ENCODE data around the gene ST7. TPM values are rescaled to one million over a fixed set of nuclear protein-coding genes. Genes with fewer than 3 reads are reported as not detected.

The ST7 gene
- polyA plus RNA-seq, 1 donor (not counting 4 experiments of a cell fraction or from before 2014, with no cell fraction given): 16.9 TPM

- dilution Hi-C loops (cut with MboI; ENCODE audit: extremely low pct_ligation_motif_present, low sequenced_read_pairs): no loop called here
These were observed 57.3 kb downstream of the ST7 start for GRCh38 chr7:117010375-117011133.

GRCh38 chr7:117011419-117012260 lies 58.3 kb downstream of the ST7 start:
- H3K27me3 ChIP-seq (ENCODE audit: control insufficient read depth, extremely low read depth, insufficient read depth, low read length): no peaks in the 10 kb centered on the region
- FAIRE-seq (no peak), DNase-seq (ENCODE audit: low read depth, low spot score) (no peak)
- H3K9me1 ChIP-seq (ENCODE audit: control insufficient read depth, extremely low read depth, insufficient read depth, low read length): no peaks in the 10 kb centered on the region
- no peaks in the 10 kb centered on the region for H3K36me3 ChIP-seq (ENCODE audit: control insufficient read depth in 2 of 2, extremely low read depth in 1 of 2, insufficient read depth in 2 of 2, low read length in 2 of 2)
- H3K4me1 ChIP-seq (ENCODE audit: control insufficient read depth, extremely low read depth, insufficient read depth, low read length): peaks cover 24% of the 10 kb centered on the region
- no peak overlapping the region for H3K4me3 ChIP-seq (ENCODE audit: control insufficient read depth in 2 of 3, extremely low read depth in 1 of 3, insufficient read depth in 2 of 3, low read depth in 1 of 3, low read length in 3 of 3)
- TF ChIP-seq EZH2 (IDR thresholded peaks at IDR 0.05; ENCODE audit: low read length) (no peak), CTCF (optimal IDR thresholded peaks at IDR 0.05 in 1 of 3, IDR thresholded peaks at IDR 0.05 in 1 of 3, conservative IDR thresholded peaks at IDR 0.05 in 1 of 3; ENCODE audit: extremely low read depth in 1 of 3, insufficient read depth in 2 of 3, low read length in 3 of 3) (no peak)
- no peak overlapping the region for H3K27ac ChIP-seq (ENCODE audit: control insufficient read depth, insufficient read depth, low read length)
- dilution Hi-C loops (cut with MboI; ENCODE audit: extremely low pct_ligation_motif_present, low sequenced_read_pairs): no loop called here
- no peak overlapping the region for H3K4me2 ChIP-seq (ENCODE audit: control insufficient read depth, extremely low read depth, insufficient read depth, low read depth, low read length)
- H4K20me1 ChIP-seq (ENCODE audit: control insufficient read depth, extremely low read depth, insufficient read depth, low read length): no peaks in the 10 kb centered on the region
- no peaks in the 10 kb centered on the region for H3K9me3 ChIP-seq (ENCODE audit: control insufficient read depth, low read depth, low read length)
- H2AFZ ChIP-seq (ENCODE audit: control insufficient read depth, low read length): no peak overlapping the region
- peaks cover 6% of the 10 kb centered on the region for H3K79me2 ChIP-seq (ENCODE audit: control insufficient read depth, insufficient read depth, low read length)
- no peak overlapping the region for H3K9ac ChIP-seq (ENCODE audit: control insufficient read depth, extremely low read depth, insufficient read depth, low read length)

More at GRCh38 chr7:117010375-117011133, 57.3 kb downstream of the ST7 start:
- Histone ChIP-seq H4K20me1 (ENCODE audit: control insufficient read depth, extremely low read depth, insufficient read depth, low read length) (no peaks in the 10 kb centered on the region), H3K27me3 (ENCODE audit: control insufficient read depth, extremely low read depth, insufficient read depth, low read length) (no peaks in the 10 kb centered on the region), H3K9me1 (ENCODE audit: control insufficient read depth, extremely low read depth, insufficient read depth, low read length) (no peaks in the 10 kb centered on the region), H3K9me3 (ENCODE audit: control insufficient read depth, low read depth, low read length) (no peaks in the 10 kb centered on the region), H3K27ac (ENCODE audit: control insufficient read depth, insufficient read depth, low read length) (no peak overlapping the region), H3K36me3 (ENCODE audit: control insufficient read depth in 2 of 2, extremely low read depth in 1 of 2, insufficient read depth in 2 of 2, low read length in 2 of 2) (no peaks in the 10 kb centered on the region), H3K4me2 (ENCODE audit: control insufficient read depth, extremely low read depth, insufficient read depth, low read depth, low read length) (no peak overlapping the region), H3K4me3 (ENCODE audit: control insufficient read depth in 2 of 3, extremely low read depth in 1 of 3, insufficient read depth in 2 of 3, low read depth in 1 of 3, low read length in 3 of 3) (no peak overlapping the region), H3K79me2 (ENCODE audit: control insufficient read depth, insufficient read depth, low read length) (peaks cover 6% of the 10 kb centered on the region), H3K4me1 (ENCODE audit: control insufficient read depth, extremely low read depth, insufficient read depth, low read length) (peaks cover 22% of the 10 kb centered on the region), H2AFZ (ENCODE audit: control insufficient read depth, low read length) (no peak overlapping the region), H3K9ac (ENCODE audit: control insufficient read depth, extremely low read depth, insufficient read depth, low read length) (no peak overlapping the region)
- no peak for DNase-seq (ENCODE audit: low read depth, low spot score)
- FAIRE-seq: no peak
- TF ChIP-seq EZH2 (IDR thresholded peaks at IDR 0.05; ENCODE audit: low read length) (no peak), CTCF (optimal IDR thresholded peaks at IDR 0.05 in 1 of 3, IDR thresholded peaks at IDR 0.05 in 1 of 3, conservative IDR thresholded peaks at IDR 0.05 in 1 of 3; ENCODE audit: extremely low read depth in 1 of 3, insufficient read depth in 2 of 3, low read length in 3 of 3) (no peak)
